Liver (tissue), 3 donors: ENCODE results near the gene KLK14.

Source experiments
- GABPA ChIP-seq, 2 donors: IDR thresholded peaks in 1 of 2; conservative IDR thresholded peaks in 1 of 2; 2 replicates each; pipeline ENCODE4 v1.6.1; 2016; ENCODE audit warnings: antibody characterized with exemption in 2 of 2, mild to moderate bottlenecking in 1 of 2, moderate library complexity in 1 of 2
- RAD21 ChIP-seq, 2 donors: IDR thresholded peaks; 2 replicates each; pipeline ENCODE4 v1.6.1; 2016; ENCODE audit warnings: antibody characterized with exemption in 2 of 2, mild to moderate bottlenecking in 2 of 2
- TF ChIP-seq, protein P1 (sequence below): fragments of 150-350 bp; IDR thresholded peaks from 2 replicates; pipeline ENCODE4 v1.5.1; 2017; ENCODE audit warnings: improper control_type of control experiment, low read depth, low read length; ENCODE audit not compliant: missing input control
- donor health status: healthy.
- donor health status: healthy.

DNA sequence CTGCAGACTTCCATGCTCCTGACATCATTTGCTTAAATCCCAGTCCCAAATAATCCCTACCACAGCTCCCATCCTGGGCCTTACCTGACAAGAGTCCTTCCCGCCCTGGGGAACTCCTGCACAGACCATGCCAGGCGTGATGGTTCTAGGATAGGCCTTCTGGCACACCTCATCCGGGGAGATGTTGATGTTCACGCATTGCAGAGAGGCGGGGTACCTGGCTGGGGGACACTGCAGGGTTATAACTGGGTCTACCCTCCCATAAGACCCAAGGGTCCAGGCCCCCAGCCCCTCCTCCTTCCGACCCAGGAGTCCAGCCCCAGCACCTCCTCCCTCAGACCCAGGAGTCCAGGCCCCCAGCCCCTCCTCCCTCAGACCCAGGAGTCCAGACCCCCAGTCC, 4.0 kb downstream of the KLK14 start:
- TF ChIP-seq RAD21 (IDR thresholded peaks at IDR 0.05), result no peak
- TF ChIP-seq, protein P1, sequence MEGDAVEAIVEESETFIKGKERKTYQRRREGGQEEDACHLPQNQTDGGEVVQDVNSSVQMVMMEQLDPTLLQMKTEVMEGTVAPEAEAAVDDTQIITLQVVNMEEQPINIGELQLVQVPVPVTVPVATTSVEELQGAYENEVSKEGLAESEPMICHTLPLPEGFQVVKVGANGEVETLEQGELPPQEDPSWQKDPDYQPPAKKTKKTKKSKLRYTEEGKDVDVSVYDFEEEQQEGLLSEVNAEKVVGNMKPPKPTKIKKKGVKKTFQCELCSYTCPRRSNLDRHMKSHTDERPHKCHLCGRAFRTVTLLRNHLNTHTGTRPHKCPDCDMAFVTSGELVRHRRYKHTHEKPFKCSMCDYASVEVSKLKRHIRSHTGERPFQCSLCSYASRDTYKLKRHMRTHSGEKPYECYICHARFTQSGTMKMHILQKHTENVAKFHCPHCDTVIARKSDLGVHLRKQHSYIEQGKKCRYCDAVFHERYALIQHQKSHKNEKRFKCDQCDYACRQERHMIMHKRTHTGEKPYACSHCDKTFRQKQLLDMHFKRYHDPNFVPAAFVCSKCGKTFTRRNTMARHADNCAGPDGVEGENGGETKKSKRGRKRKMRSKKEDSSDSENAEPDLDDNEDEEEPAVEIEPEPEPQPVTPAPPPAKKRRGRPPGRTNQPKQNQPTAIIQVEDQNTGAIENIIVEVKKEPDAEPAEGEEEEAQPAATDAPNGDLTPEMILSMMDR, result no peak
- TF ChIP-seq GABPA (IDR thresholded peaks at IDR 0.05 in 1 of 2, conservative IDR thresholded peaks at IDR 0.05 in 1 of 2), result no peak
